H1 (cell line): ENCODE data around the gene RCOR2. TPM values are rescaled to one million over a fixed set of nuclear protein-coding genes. Genes with fewer than 3 reads are reported as not detected.
A peak's percentile ranks its signal among the peaks of the same experiment; 100 is the strongest.

Source experiments
- CTCF ChIA-PET: fragments of 300-600 bp; sonication (Branson Sonifier 250); formaldehyde crosslinking; loops from one replicate; lab custom pipeline; 2021; ENCODE audit not compliant: partially characterized antibody; lab: Charles Lee
- POLR2A ChIA-PET: fragments of 300-600 bp; sonication (Branson Sonifier 250); formaldehyde crosslinking; loops from one replicate; lab custom pipeline; 2021; ENCODE audit warnings: inconsistent platforms; ENCODE audit not compliant: partially characterized antibody; lab: Charles Lee
- DNase-seq, 2 experiments: peaks; one replicate each; pipeline versions ENCODE4 v3.0.0 to v3.0.0-alpha.2; 2010 to 2022; ENCODE audit warnings: low spot score in 2 of 2, low read depth in 1 of 2, mixed read lengths in 1 of 2
- FAIRE-seq: peaks from 2 replicates; lab custom pipeline; 2011; peaks lifted over from hg19 to GRCh38; lab: Jason Lieb, UNC
- H2AFZ ChIP-seq: 2 replicates; pipeline ENCODE4 v1.8.1; 2012; ENCODE audit warnings: low read length, inconsistent platforms
- H2AK5ac ChIP-seq: 2 replicates; pipeline ENCODE4 v1.6.1; 2013; ENCODE audit warnings: low read depth, low read length
- H2BK120ac ChIP-seq: replicated peaks from 2 replicates; pipeline ENCODE3; 2013; ENCODE audit warnings: low read depth, low read length, inconsistent platforms
- H2BK12ac ChIP-seq: 2 replicates; pipeline ENCODE4 v1.6.1; 2013; ENCODE audit warnings: low read depth, low read length
- H2BK15ac ChIP-seq: 2 replicates; pipeline ENCODE4 v1.6.1; 2013; ENCODE audit warnings: low read length
- H2BK20ac ChIP-seq: 2 replicates; pipeline ENCODE4 v1.6.1; 2013; ENCODE audit warnings: low read length
- H2BK5ac ChIP-seq: 2 replicates; pipeline ENCODE4 v1.6.1; 2013; ENCODE audit warnings: low read depth, low read length
- H3K14ac ChIP-seq: 2 replicates; pipeline ENCODE4 v1.6.1; 2013; ENCODE audit warnings: inconsistent platforms; ENCODE audit not compliant: insufficient read length
- H3K18ac ChIP-seq: 2 replicates; pipeline ENCODE4 v1.6.1; 2013; ENCODE audit warnings: low read length; ENCODE audit errors: extremely low read depth
- H3K23ac ChIP-seq: 2 replicates; pipeline ENCODE4 v1.6.1; 2013; ENCODE audit warnings: inconsistent platforms; ENCODE audit not compliant: insufficient read length
- H3K23me2 ChIP-seq: 2 replicates; pipeline ENCODE4 v1.6.1; 2013; ENCODE audit warnings: low read depth, low read length
- H3K27ac ChIP-seq: 2 replicates; pipeline ENCODE4 v1.6.1; 2011; ENCODE audit warnings: low read depth, low read length, inconsistent platforms
- H3K27me3 ChIP-seq, 4 experiments: replicated peaks in 1 of 4; 1 replicate in 1 of 4; 2 replicates in 3 of 4; pipeline versions ENCODE4 v1.6.1 to v1.8.1; 2011 to 2013; ENCODE audit warnings: low read length in 3 of 4, mild to moderate bottlenecking in 3 of 4, inconsistent platforms in 2 of 4, mixed read lengths in 2 of 4, moderate library complexity in 1 of 4; ENCODE audit not compliant: control insufficient read depth in 3 of 4, insufficient read depth in 3 of 4; ENCODE audit errors: extremely low read depth in 1 of 4
- H3K36me3 ChIP-seq, 4 experiments: 2 replicates each; pipeline versions ENCODE4 v1.6.1 to v1.8.1; 2011 to 2013; ENCODE audit warnings: mild to moderate bottlenecking in 4 of 4, low read length in 3 of 4, moderate library complexity in 2 of 4, control low read depth in 1 of 4, inconsistent platforms in 1 of 4; ENCODE audit not compliant: insufficient read depth in 4 of 4, control insufficient read depth in 2 of 4
- H3K4ac ChIP-seq: replicated peaks from 2 replicates; pipeline ENCODE3; 2013; ENCODE audit warnings: low read length, low read depth, mixed read lengths, inconsistent platforms; ENCODE audit not compliant: insufficient read length
- H3K4me1 ChIP-seq, 4 experiments: replicated peaks in 1 of 4; 1 replicate in 1 of 4; 2 replicates in 3 of 4; pipeline versions ENCODE4 v1.6.1 to v1.8.1; 2011 to 2013; ENCODE audit warnings: low read length in 3 of 4, inconsistent platforms in 2 of 4, mixed read lengths in 1 of 4; ENCODE audit not compliant: insufficient read depth in 4 of 4, control insufficient read depth in 3 of 4
- H3K4me2 ChIP-seq, 2 experiments: 2 replicates each; pipeline versions ENCODE4 v1.6.1 to v1.8.1; 2011 to 2013; ENCODE audit warnings: low read depth in 2 of 2, low read length in 2 of 2, control low read depth in 1 of 2, inconsistent platforms in 1 of 2, mild to moderate bottlenecking in 1 of 2; ENCODE audit not compliant: insufficient read depth in 1 of 2
- H3K4me3 ChIP-seq, 4 experiments: fragments of 200-600, 300-600 bp in 1 of 4; sonication (generic), shearing (Covaris generic), sonication (Bioruptor Twin) in 1 of 4; 2 replicates each; pipeline versions ENCODE4 v1.5.1 to v1.8.1; 2011 to 2016; ENCODE audit warnings: low read length in 4 of 4, low read depth in 3 of 4, control low read depth in 2 of 4, inconsistent platforms in 2 of 4, mild to moderate bottlenecking in 2 of 4, mixed read lengths in 1 of 4, moderate library complexity in 1 of 4; ENCODE audit not compliant: insufficient read depth in 2 of 4; ENCODE audit errors: extremely low read depth in 1 of 4
- H3K56ac ChIP-seq: replicated peaks from 2 replicates; pipeline ENCODE3; 2013; ENCODE audit warnings: low read depth, mild to moderate bottlenecking, mixed read lengths, low read length, inconsistent platforms; ENCODE audit not compliant: insufficient read length
- H3K79me1 ChIP-seq: 2 replicates; pipeline ENCODE4 v1.6.1; 2013; ENCODE audit warnings: low read depth, low read length, control low read depth
- H3K79me2 ChIP-seq, 2 experiments: 2 replicates each; pipeline versions ENCODE4 v1.6.1 to v1.8.1; 2012 to 2013; ENCODE audit warnings: low read length in 2 of 2, mild to moderate bottlenecking in 2 of 2, inconsistent platforms in 1 of 2; ENCODE audit not compliant: insufficient read depth in 2 of 2, control insufficient read depth in 1 of 2
- H3K9ac ChIP-seq, 4 experiments: replicated peaks in 1 of 4; 1 replicate in 1 of 4; 2 replicates in 3 of 4; pipeline versions ENCODE4 v1.6.1 to v1.8.1; 2011 to 2013; ENCODE audit warnings: low read depth in 3 of 4, low read length in 3 of 4, control low read depth in 2 of 4, mild to moderate bottlenecking in 2 of 4, moderate library complexity in 2 of 4, inconsistent platforms in 1 of 4; ENCODE audit errors: extremely low read depth in 1 of 4
- H3K9me3 ChIP-seq, 2 experiments: 2 replicates each; pipeline versions ENCODE4 v1.6.1 to v1.8.1; 2012 to 2013; ENCODE audit warnings: mild to moderate bottlenecking in 2 of 2, moderate library complexity in 2 of 2, control low read depth in 1 of 2, inconsistent platforms in 1 of 2, low read depth in 1 of 2, low read length in 1 of 2, mixed read lengths in 1 of 2; ENCODE audit not compliant: insufficient read depth in 2 of 2
- H4K20me1 ChIP-seq, 2 experiments: replicated peaks in 1 of 2; 2 replicates each; pipeline versions ENCODE3 to v1.8.1; 2011 to 2013; ENCODE audit warnings: inconsistent platforms in 2 of 2, low read length in 2 of 2, mild to moderate bottlenecking in 1 of 2; ENCODE audit not compliant: insufficient read depth in 2 of 2, control insufficient read depth in 1 of 2
- H4K5ac ChIP-seq: 2 replicates; pipeline ENCODE4 v1.6.1; 2013; ENCODE audit warnings: low read length, low read depth, mixed read lengths, inconsistent platforms; ENCODE audit not compliant: insufficient read length
- H4K8ac ChIP-seq: 2 replicates; pipeline ENCODE4 v1.8.0; 2013; ENCODE audit warnings: mild to moderate bottlenecking, moderate library complexity, low read length, inconsistent platforms; ENCODE audit not compliant: insufficient read depth; ENCODE audit errors: extremely low read depth
- H4K91ac ChIP-seq: replicated peaks from 2 replicates; pipeline ENCODE3; 2013; ENCODE audit warnings: low read length, mixed read lengths, inconsistent platforms; ENCODE audit not compliant: insufficient read length
- GABPA ChIP-seq: IDR thresholded peaks from 2 replicates; pipeline ENCODE4 v1.6.1; 2011; ENCODE audit warnings: mild to moderate bottlenecking, low read length, moderate library complexity, borderline replicate concordance; ENCODE audit not compliant: insufficient read depth
- HDAC2 ChIP-seq, 2 experiments: fragments of 300-600 bp in 1 of 2; sonication (generic) in 1 of 2; IDR thresholded peaks; 2 replicates each; pipeline ENCODE4 v1.6.1; 2011 to 2012; ENCODE audit warnings: low read depth in 2 of 2, low read length in 2 of 2, mild to moderate bottlenecking in 2 of 2, moderate library complexity in 2 of 2, borderline replicate concordance in 1 of 2, inconsistent platforms in 1 of 2
- KDM5A ChIP-seq: fragments of 200-600 bp; IDR thresholded peaks from 2 replicates; pipeline ENCODE4 v1.7.1; 2012; ENCODE audit warnings: mild to moderate bottlenecking, low read length, inconsistent platforms, mixed read lengths
- PHF8 ChIP-seq: fragments of 200-600 bp; sonication (generic); conservative IDR thresholded peaks from 2 replicates; pipeline ENCODE4 v1.7.1; 2012; ENCODE audit warnings: low read depth, mild to moderate bottlenecking, inconsistent platforms, low read length, moderate library complexity
- RBBP5 ChIP-seq: IDR thresholded peaks from 2 replicates; pipeline ENCODE4 v1.7.1; 2012; ENCODE audit warnings: low read depth, mild to moderate bottlenecking, inconsistent platforms, low read length, moderate library complexity, borderline replicate concordance
- SIN3A ChIP-seq, 2 experiments: IDR thresholded peaks in 1 of 2; conservative IDR thresholded peaks in 1 of 2; 2 replicates each; pipeline ENCODE4 v1.6.1; 2011 to 2012; ENCODE audit warnings: low read length in 2 of 2, improper control_type of control experiment in 1 of 2, low read depth in 1 of 2, mild to moderate bottlenecking in 1 of 2
- WGBS, 2 experiments: shearing (Covaris generic) in 1 of 2; methylation state at CpG; one replicate each; pipeline versions ENCODE4 v1.1.6 to v1.1.7; 2013 to 2015; ENCODE audit warnings: low lambda C conversion rate in 2 of 2, mixed read lengths in 2 of 2, inconsistent platforms in 1 of 2, low coverage in 1 of 2, missing lambda C conversion rate in 1 of 2; ENCODE audit not compliant: insufficient replicate concordance in 2 of 2, insufficient coverage in 1 of 2, insufficient read length in 1 of 2; ENCODE audit errors: extremely low coverage in 1 of 2, missing lambda C conversion rate in 1 of 2; 5-methylcytosine and 5-hydroxymethylcytosine counted together
- polyA plus RNA-seq, 7 experiments: library from polyadenylated mRNA; depleted of rRNA in 3 of 7; stranded (reverse) in 5 of 7; unstranded in 2 of 7; fragments of >200 nt in 5 of 7; fragments of 200-250 nt in 2 of 7; gene quantifications; 1 replicate in 5 of 7; 2 replicates in 1 of 7; 4 replicates in 1 of 7; pipeline versions ENCODE4 v1.2.1 to v1.2.3, GENCODE V29; 2011 to 2013; ENCODE audit warnings: missing spikeins in 2 of 7, mixed read lengths in 2 of 7
- total RNA-seq: library from RNA; stranded (reverse); fragmentation: NEBNext Ultra II Directional; extraction: Animal tissue kit (Norgen Biotek cat#: 25700); gene quantifications from 2 replicates; pipeline ENCODE4 v1.2.1, GENCODE V29; 2021

The RCOR2 gene
- total and polyA plus RNA-seq, 2 of the 8 experiments (the other 6 are each of a cell fraction or from before 2014, with no cell fraction given), result 54.6 to 78.0 TPM

GRCh38 chr11:63939397-63939891, 22.5 kb upstream of the RCOR2 start:
- CTCF ChIA-PET, result interaction anchor here (1.0 to 7.1 kb wide), 2 partner anchors 18 to 25 kb away, joined by 5 to 129 read pairs; partner anchors contain the start of gene RCOR2
- Histone ChIP-seq H3K23me2 (peaks cover 12% of the 10 kb centered on the region), H2BK15ac (no peak overlapping the region), H2BK12ac (no peak overlapping the region), H3K23ac (no peak overlapping the region), H2BK20ac (no peak overlapping the region), H3K18ac (no peak overlapping the region), H3K27ac (peak overlapping the region; percentile 12; the same call in 1 of the 2 replicates), H2BK120ac (no peak overlapping the region), H4K8ac (no peak overlapping the region; the same call in 1 of the 2 replicates), H3K79me2 (peaks cover 4 to 49% of the 10 kb centered on the region in 2 experiments), H4K20me1 (peaks cover 4 to 7% of the 10 kb centered on the region in 2 experiments), H2BK5ac (no peak overlapping the region), H4K91ac (no peak overlapping the region), H4K5ac (no peak overlapping the region), H3K9me3 (no peaks in the 10 kb centered on the region), H3K4ac (peak overlapping the region; percentile 32), H2AFZ (no peak overlapping the region), H3K9ac (peak overlapping the region in 3 of 4 experiments; percentile 64 to 96 (median 86); a peak in 6 of 7 replicates), H3K36me3 (peaks cover 0 to 3% (median 2%) of the 10 kb centered on the region in 4 experiments; a peak in 4 of 8 replicates), H3K4me3 (peak overlapping the region; percentile 65 to 99 (median 76)), H3K27me3 (no peaks in the 10 kb centered on the region), H2AK5ac (no peak overlapping the region), H3K56ac (peak overlapping the region; percentile 2), H3K4me2 (peak overlapping the region; percentile 80 to 92), H3K79me1 (peaks cover 3% of the 10 kb centered on the region; the same call in 1 of the 2 replicates), H3K14ac (no peak overlapping the region), H3K4me1 (no peaks in the 10 kb centered on the region; a peak in 1 of 7 replicates)
- TF ChIP-seq PHF8 (0 out of 2 replicates have a peak, but pooled peaks have one; percentile 21), RBBP5 (0 out of 2 replicates have a peak, but pooled peaks have one; percentile 6), HDAC2 (IDR thresholded peaks at IDR 0.05; ENCODE audit: borderline replicate concordance in 1 of 2, low read depth in 2 of 2, low read length in 2 of 2) (no peak), GABPA (no peak), KDM5A (peak; percentile 34; the same call in 1 of the 2 replicates), SIN3A (conservative IDR thresholded peaks at IDR 0.05 in 1 of 2, IDR thresholded peaks at IDR 0.05 in 1 of 2; ENCODE audit: low read depth in 1 of 2, low read length in 2 of 2) (peak in 1 of 2 experiments; percentile 15; a peak in 1 of 4 replicates)
- 11% methylated on average over 26 of the region's 26 CpGs; no CpG with 5 or more reads in 1 of the 2 experiments for WGBS, 2 experiments
- POLR2A ChIA-PET, result interaction anchor here (0.8 to 11.5 kb wide), 3 partner anchors 13 to 102 kb away, joined by 3 to 173 read pairs (median 3); partner anchors contain the start of gene RCOR2
- FAIRE-seq (no peak), DNase-seq (no peak)
